Measurements from ENCODE around the gene ATXN7.

The ATXN7 gene

GRCh38 chr3:63986146-63986545 lies 122.5 kb downstream of the ATXN7 start:
- no peak for DNase-seq

- DNase-seq, result no peak
Observed at GRCh38 chr3:63986831-63987230, 123.2 kb downstream of the ATXN7 start.

- no peak for DNase-seq
Observed at GRCh38 chr3:63988943-63989342, 125.3 kb downstream of the ATXN7 start.

- no peak for DNase-seq
Observed at GRCh38 chr3:63990204-63990603, 126.5 kb downstream of the ATXN7 start.

- no peak for DNase-seq
Observed at GRCh38 chr3:63990733-63991132, 127.1 kb downstream of the ATXN7 start.

- no peak for DNase-seq
Observed at GRCh38 chr3:63991666-63992065, 128.0 kb downstream of the ATXN7 start.

GRCh38 chr3:63992516-63993209 lies 129.0 kb downstream of the ATXN7 start:
- DNase-seq, result no peak

- peak; percentile 79 for DNase-seq
Observed at GRCh38 chr3:63993653-63994079, 130.0 kb downstream of the ATXN7 start.

- no peak for DNase-seq
Observed at GRCh38 chr3:63995086-63995485, 131.4 kb downstream of the ATXN7 start.

- no peak for DNase-seq
Observed at GRCh38 chr3:63998852-63999754, 135.4 kb downstream of the ATXN7 start.

GRCh38 chr3:64000453-64001055 lies 136.9 kb downstream of the ATXN7 start:
- no peak for DNase-seq

GRCh38 chr3:64002233-64002632 lies 138.6 kb downstream of the ATXN7 start:
- DNase-seq, result no peak

- no peak for DNase-seq
Observed at GRCh38 chr3:64003589-64003988, 139.9 kb downstream of the ATXN7 start.

- no peak for DNase-seq
Observed at GRCh38 chr3:64008017-64008416, 144.3 kb downstream of the ATXN7 start.

GRCh38 chr3:64008487-64009351 lies 145.1 kb downstream of the ATXN7 start:
- no peak for DNase-seq

- DNase-seq, result no peak
Observed at GRCh38 chr3:64009528-64009927, 145.9 kb downstream of the ATXN7 start.

GRCh38 chr3:64010199-64010598 lies 146.5 kb downstream of the ATXN7 start:
- no peak for DNase-seq

- DNase-seq, result peak; percentile 31
Observed at GRCh38 chr3:64011685-64012084, 148.0 kb downstream of the ATXN7 start.

- no peak for DNase-seq
Observed at GRCh38 chr3:64016941-64017620, 153.4 kb downstream of the ATXN7 start.

- no peak for DNase-seq
Observed at GRCh38 chr3:64019271-64019670, 155.6 kb downstream of the ATXN7 start.

GRCh38 chr3:64019879-64020278 lies 156.2 kb downstream of the ATXN7 start:
- DNase-seq, result no peak

GRCh38 chr3:64021922-64022321 lies 158.3 kb downstream of the ATXN7 start:
- DNase-seq, result no peak
